ENCODE results near the gene FRK. TPM values are rescaled to one million over a fixed set of nuclear protein-coding genes. Genes with fewer than 3 reads are reported as not detected.
"Not testable (repeated sequence)": the region's sequence is repeated elsewhere in the genome, so short reads cannot be mapped to it uniquely, and the experiment has no call there.

Gene FRK
- total RNA-seq, 4 donors from 2014 or later, result 1.2 to 3.5 (median 2.4) TPM

DNA sequence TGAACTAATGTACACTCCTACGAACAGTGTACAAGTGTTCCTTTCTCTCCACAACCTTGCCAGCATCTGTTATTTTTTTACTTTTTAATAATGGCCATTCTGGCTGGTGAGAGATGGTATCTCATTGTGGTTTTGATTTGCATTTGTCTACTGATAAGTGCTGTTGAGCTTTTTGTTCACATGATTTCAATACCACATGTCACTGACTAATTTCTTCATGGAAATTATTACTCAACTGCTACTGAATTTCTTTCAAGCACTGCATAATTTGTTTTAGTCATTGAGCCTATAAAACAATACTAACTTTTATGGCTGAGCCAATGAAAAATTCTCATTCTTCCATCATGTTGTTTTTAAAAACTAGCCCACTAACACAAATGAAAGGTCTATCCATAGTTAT, 115.4 kb downstream of the FRK start:
- Histone ChIP-seq H3K27me3 (no peaks in the 10 kb centered on the region), H3K4me3 (replicated peaks in 1 of 3) (no peak overlapping the region), H3K36me3 (no peaks in the 10 kb centered on the region), H3K27ac (no peak overlapping the region), H3K4me1 (no peaks in the 10 kb centered on the region), H3K9me3 (no peaks in the 10 kb centered on the region)
- intact Hi-C loops (cut with DNase I), result no loop called here
- WGBS, 2 donors, result 94 to 97% methylated on average over 1 of the region's 1 CpG
- DNase-seq, result no peak
- no peak for TF ChIP-seq POLR2A (IDR thresholded peaks at IDR 0.05)
- TF ChIP-seq, protein P1, sequence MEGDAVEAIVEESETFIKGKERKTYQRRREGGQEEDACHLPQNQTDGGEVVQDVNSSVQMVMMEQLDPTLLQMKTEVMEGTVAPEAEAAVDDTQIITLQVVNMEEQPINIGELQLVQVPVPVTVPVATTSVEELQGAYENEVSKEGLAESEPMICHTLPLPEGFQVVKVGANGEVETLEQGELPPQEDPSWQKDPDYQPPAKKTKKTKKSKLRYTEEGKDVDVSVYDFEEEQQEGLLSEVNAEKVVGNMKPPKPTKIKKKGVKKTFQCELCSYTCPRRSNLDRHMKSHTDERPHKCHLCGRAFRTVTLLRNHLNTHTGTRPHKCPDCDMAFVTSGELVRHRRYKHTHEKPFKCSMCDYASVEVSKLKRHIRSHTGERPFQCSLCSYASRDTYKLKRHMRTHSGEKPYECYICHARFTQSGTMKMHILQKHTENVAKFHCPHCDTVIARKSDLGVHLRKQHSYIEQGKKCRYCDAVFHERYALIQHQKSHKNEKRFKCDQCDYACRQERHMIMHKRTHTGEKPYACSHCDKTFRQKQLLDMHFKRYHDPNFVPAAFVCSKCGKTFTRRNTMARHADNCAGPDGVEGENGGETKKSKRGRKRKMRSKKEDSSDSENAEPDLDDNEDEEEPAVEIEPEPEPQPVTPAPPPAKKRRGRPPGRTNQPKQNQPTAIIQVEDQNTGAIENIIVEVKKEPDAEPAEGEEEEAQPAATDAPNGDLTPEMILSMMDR (IDR thresholded peaks at IDR 0.05), result no peak

- H3K36me3 ChIP-seq; H3K27me3 ChIP-seq; H3K4me1 ChIP-seq; H3K9me3 ChIP-seq; H3K27ac ChIP-seq; intact Hi-C loops (cut with DNase I); H3K4me3 ChIP-seq (replicated peaks in 1 of 3); DNase-seq: not testable (repeated sequence)
These were observed 115.9 kb downstream of the FRK start for GRCh38 chr6:115944829-115945228.

DNA sequence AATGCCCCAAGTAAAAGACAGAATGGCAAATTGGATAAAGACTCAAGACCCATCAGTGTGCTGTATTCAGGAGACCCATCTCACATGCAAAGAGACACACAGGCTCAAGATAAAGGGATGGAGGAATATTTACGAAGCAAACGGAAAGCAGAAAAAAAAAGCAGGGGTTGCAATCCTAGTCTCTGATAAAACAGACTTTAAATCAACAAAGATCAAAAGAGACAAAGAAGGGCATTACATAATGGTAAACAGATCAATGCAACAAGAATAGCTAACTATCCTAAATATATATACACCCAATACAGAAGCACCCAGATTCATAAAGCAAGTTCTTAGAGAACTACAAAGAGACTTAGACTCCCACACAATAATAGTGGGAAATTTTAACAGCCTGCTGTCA, 123.2 kb downstream of the FRK start:
- H3K27me3 ChIP-seq; intact Hi-C loops (cut with DNase I); H3K4me1 ChIP-seq; H3K4me3 ChIP-seq (replicated peaks in 1 of 3); DNase-seq; H3K36me3 ChIP-seq; H3K27ac ChIP-seq; H3K9me3 ChIP-seq: not testable (repeated sequence)
- 82 to 87% methylated on average over 2 of the region's 2 CpGs for WGBS, 2 donors

- Histone ChIP-seq H3K36me3 (no peaks in the 10 kb centered on the region), H3K27me3 (no peaks in the 10 kb centered on the region), H3K4me3 (replicated peaks in 1 of 3) (no peak overlapping the region), H3K9me3 (no peaks in the 10 kb centered on the region), H3K4me1 (no peaks in the 10 kb centered on the region), H3K27ac (no peak overlapping the region)
- no peak for DNase-seq
- TF ChIP-seq POLR2A (IDR thresholded peaks at IDR 0.05), result no peak
- TF ChIP-seq, protein P1 (IDR thresholded peaks at IDR 0.05), result no peak
- intact Hi-C loops (cut with DNase I), result no loop called here
- 69 to 72% methylated on average over 4 to 8 of the region's 8 CpGs for WGBS, 2 donors
These were observed 125.3 kb downstream of the FRK start for GRCh38 chr6:115935361-115935760.

- Histone ChIP-seq H3K4me3 (replicated peaks in 1 of 3) (no peak overlapping the region), H3K27me3 (no peaks in the 10 kb centered on the region), H3K36me3 (no peaks in the 10 kb centered on the region), H3K4me1 (no peaks in the 10 kb centered on the region), H3K9me3 (no peaks in the 10 kb centered on the region), H3K27ac (no peak overlapping the region)
- TF ChIP-seq, protein P1 (IDR thresholded peaks at IDR 0.05), result no peak
- no peak for TF ChIP-seq POLR2A (IDR thresholded peaks at IDR 0.05)
- WGBS, 2 donors, result 84 to 98% methylated on average over 2 of the region's 2 CpGs
- intact Hi-C loops (cut with DNase I), result no loop called here
- no peak for DNase-seq
These were observed 125.9 kb downstream of the FRK start for GRCh38 chr6:115934829-115935228.

GRCh38 chr6:115934145-115934544, 126.5 kb downstream of the FRK start:
- intact Hi-C loops (cut with DNase I), result no loop called here
- H3K36me3 ChIP-seq, result no peaks in the 10 kb centered on the region
- DNase-seq, result no peak
- H3K4me3 ChIP-seq (replicated peaks in 1 of 3), result no peak overlapping the region
- no peaks in the 10 kb centered on the region for H3K4me1 ChIP-seq
- H3K27ac ChIP-seq, result no peak overlapping the region
- no peaks in the 10 kb centered on the region for H3K9me3 ChIP-seq
- TF ChIP-seq, protein P1 (IDR thresholded peaks at IDR 0.05), result no peak
- no peak for TF ChIP-seq POLR2A (IDR thresholded peaks at IDR 0.05)
- H3K27me3 ChIP-seq, result no peaks in the 10 kb centered on the region
- WGBS, 2 donors, result 90 to 92% methylated on average over 3 of the region's 3 CpGs
